Measurements from ENCODE around the gene TRIM47. TPM values are rescaled to one million over a fixed set of nuclear protein-coding genes. Genes with fewer than 3 reads are reported as not detected.
A peak's percentile ranks its signal among the peaks of the same experiment; 100 is the strongest.

The TRIM47 gene
- total and polyA plus RNA-seq, 2 of the 13 experiments (the other 11 are each of a cell fraction or from before 2014, with no cell fraction given), result 33.5 to 82.0 TPM

- TF ChIP-seq ZBTB2 (CRISPR knock-in tag; IDR thresholded peaks at IDR 0.05; ENCODE audit: low read depth) (no peak; the same call in none of the 2 replicates), ATF1 (CRISPR knock-in tag; IDR thresholded peaks at IDR 0.05) (no peak), SALL2 (CRISPR knock-in tag; IDR thresholded peaks at IDR 0.05) (peak; percentile 93), PHF20 (CRISPR knock-in tag; IDR thresholded peaks at IDR 0.05) (peak; percentile 42; the same call in 1 of the 2 replicates), ZSCAN30 (CRISPR knock-in tag; IDR thresholded peaks at IDR 0.05) (no peak; the same call in 1 of the 2 replicates), BCLAF1 (IDR thresholded peaks at IDR 0.05) (no peak), ATM (IDR thresholded peaks at IDR 0.05; ENCODE audit: borderline replicate concordance) (no peak), DZIP1 (CRISPR knock-in tag; IDR thresholded peaks at IDR 0.05) (peak; percentile 94), SMC3 (IDR thresholded peaks at IDR 0.05; ENCODE audit: low read length) (0 out of 2 replicates have a peak, but pooled peaks have one; percentile 17), SCMH1 (CRISPR knock-in tag; IDR thresholded peaks at IDR 0.05; ENCODE audit: borderline replicate concordance) (no peak), ZEB1 (IDR thresholded peaks at IDR 0.05; ENCODE audit: insufficient replicate concordance, low read depth) (peak; percentile 91), PRDM10 (CRISPR knock-in tag; IDR thresholded peaks at IDR 0.05; ENCODE audit: low read depth) (peak; percentile 99), ZFP1 (CRISPR knock-in tag; IDR thresholded peaks at IDR 0.05) (peak; percentile 78), ZNF136 (CRISPR knock-in tag; IDR thresholded peaks at IDR 0.05; ENCODE audit: low read depth) (peak; percentile 95), ZNF180 (CRISPR knock-in tag; IDR thresholded peaks at IDR 0.05; ENCODE audit: borderline replicate concordance, low read depth) (no peak; the same call in 1 of the 2 replicates), HNRNPH1 (optimal IDR thresholded peaks at IDR 0.05; ENCODE audit: low read depth, low read length) (no peak), HOXA9 (CRISPR knock-in tag; IDR thresholded peaks at IDR 0.05; ENCODE audit: borderline replicate concordance) (no peak), KAT8 (CRISPR knock-in tag; IDR thresholded peaks at IDR 0.05) (peak; percentile 82)
Measured at GRCh38 chr17:75876190-75876937, 2.0 kb downstream of the TRIM47 start (continued).

Data from HepG2 (cell line).